ENCODE results near the gene CHRDL2. TPM values are rescaled to one million over a fixed set of nuclear protein-coding genes. Genes with fewer than 3 reads are reported as not detected.

CHRDL2 gene
- total RNA-seq, 1 experiment from 2014 or later = 0.39 TPM

DNA sequence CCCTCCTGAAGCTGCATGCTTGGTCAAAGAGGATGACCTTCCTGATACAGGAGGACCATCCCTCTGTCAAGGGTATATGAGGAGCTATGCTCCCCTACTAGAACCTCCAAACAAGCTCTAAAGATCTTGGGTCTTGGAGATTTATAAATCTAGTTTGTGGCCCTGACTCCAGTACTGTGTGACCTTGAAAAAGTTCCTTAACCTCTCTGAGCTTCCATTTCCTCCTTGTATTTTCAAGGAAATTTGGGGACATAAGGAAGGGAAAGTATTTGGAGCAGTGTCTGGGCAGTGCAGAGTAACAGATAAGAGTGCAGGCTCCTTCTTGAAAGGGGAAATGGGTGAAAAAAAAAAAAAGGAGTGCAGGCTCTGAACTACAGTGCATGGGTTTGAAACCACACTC lies 45.9 kb downstream of the CHRDL2 start:
- no peak overlapping the region for H3K4me3 Mint-ChIP-seq
- Histone ChIP-seq H3K27me3 (ENCODE audit: insufficient read depth, low read length) (no peaks in the 10 kb centered on the region), H3K4me1 (ENCODE audit: insufficient read depth, low read length) (no peaks in the 10 kb centered on the region), H4K91ac (ENCODE audit: insufficient read length, low read depth, low read length) (no peak overlapping the region), H3K4ac (ENCODE audit: low read depth, low read length) (no peak overlapping the region), H4K5ac (ENCODE audit: insufficient read length, low read depth, low read length) (no peak overlapping the region), H3K9me3 (ENCODE audit: control insufficient read depth, low read depth, low read length) (no peaks in the 10 kb centered on the region), H3K27ac (ENCODE audit: insufficient read length, low read depth, low read length) (no peak overlapping the region), H3K79me2 (ENCODE audit: insufficient read depth, low read length) (no peaks in the 10 kb centered on the region), H3T11ph (ENCODE audit: low read length) (no peak overlapping the region), H2BK12ac (ENCODE audit: insufficient read length, low read depth, low read length) (no peak overlapping the region), H4K8ac (replicated peaks; ENCODE audit: insufficient read length, low read depth, low read length) (no peak overlapping the region), H2BK20ac (ENCODE audit: low read depth, low read length, poor library complexity, severe bottlenecking) (no peak overlapping the region), H2AK5ac (ENCODE audit: insufficient read length, low read length) (no peak overlapping the region), H3K14ac (ENCODE audit: insufficient read depth, low read length) (no peak overlapping the region), H3K56ac (ENCODE audit: insufficient read length, low read depth, low read length) (no peak overlapping the region), H2BK15ac (ENCODE audit: low read depth, low read length) (no peak overlapping the region), H3K9ac (ENCODE audit: extremely low read depth, insufficient read length, low read length) (no peak overlapping the region), H2BK5ac (ENCODE audit: insufficient read length, low read length) (no peak overlapping the region), H3K23ac (ENCODE audit: insufficient read length, low read depth, low read length) (no peak overlapping the region), H3K23me2 (ENCODE audit: insufficient read length, low read depth, low read length, poor library complexity, severe bottlenecking) (no peaks in the 10 kb centered on the region), H2BK120ac (ENCODE audit: low read depth, low read length, poor library complexity, severe bottlenecking) (no peak overlapping the region), H3K18ac (ENCODE audit: insufficient read length, low read depth, low read length) (no peak overlapping the region), H2AFZ (ENCODE audit: low read length) (no peak overlapping the region), H4K20me1 (ENCODE audit: control insufficient read depth, insufficient read depth, insufficient read length) (no peaks in the 10 kb centered on the region), H3K79me1 (ENCODE audit: insufficient read depth, low read depth, low read length, poor library complexity, severe bottlenecking) (no peaks in the 10 kb centered on the region), H3K4me2 (ENCODE audit: insufficient read depth, insufficient read length, low read length) (no peak overlapping the region)
- no peaks in the 10 kb centered on the region; a peak in 1 of 7 replicates for H3K36me3 Mint-ChIP-seq (ENCODE audit: insufficient read depth in 1 of 3, low read depth in 3 of 3)
- no peak for TF ChIP-seq CTCF (conservative IDR thresholded peaks at IDR 0.05)
- H3K27me3 Mint-ChIP-seq (ENCODE audit: low read depth) = peaks cover 11% of the 10 kb centered on the region
- H3K4me1 Mint-ChIP-seq = peaks cover 11 to 19% of the 10 kb centered on the region in 2 experiments
- no peak overlapping the region; a peak in 1 of 7 replicates for H3K27ac Mint-ChIP-seq
- no peaks in the 10 kb centered on the region for H3K9me3 Mint-ChIP-seq
- DNase-seq = no peak
